ENCODE data around the gene SNX33.
"Not testable (repeated sequence)": the region's sequence is repeated elsewhere in the genome, so short reads cannot be mapped to it uniquely, and the experiment has no call there.

DNA sequence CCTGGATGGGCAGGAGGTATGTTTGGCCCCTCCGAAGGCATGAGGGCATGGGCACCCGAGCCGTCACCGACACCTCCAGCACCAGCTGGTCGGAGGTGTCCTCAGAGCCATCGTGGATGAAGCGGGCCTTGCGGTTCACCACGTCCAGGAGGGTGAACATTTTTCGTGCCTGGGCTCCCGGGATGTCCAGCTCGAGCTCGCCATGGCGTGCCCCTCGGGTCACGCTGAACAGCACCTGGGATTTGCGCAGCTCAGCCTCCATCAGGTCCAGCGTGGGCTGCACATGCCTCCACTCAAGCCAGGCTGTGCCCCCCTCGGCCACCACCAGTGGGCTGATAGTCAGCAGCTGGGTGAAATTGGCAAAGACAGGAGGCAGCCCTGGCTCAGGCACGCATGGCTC is 41.7 kb downstream of the SNX33 start:
- TF ChIP-seq, protein P1, sequence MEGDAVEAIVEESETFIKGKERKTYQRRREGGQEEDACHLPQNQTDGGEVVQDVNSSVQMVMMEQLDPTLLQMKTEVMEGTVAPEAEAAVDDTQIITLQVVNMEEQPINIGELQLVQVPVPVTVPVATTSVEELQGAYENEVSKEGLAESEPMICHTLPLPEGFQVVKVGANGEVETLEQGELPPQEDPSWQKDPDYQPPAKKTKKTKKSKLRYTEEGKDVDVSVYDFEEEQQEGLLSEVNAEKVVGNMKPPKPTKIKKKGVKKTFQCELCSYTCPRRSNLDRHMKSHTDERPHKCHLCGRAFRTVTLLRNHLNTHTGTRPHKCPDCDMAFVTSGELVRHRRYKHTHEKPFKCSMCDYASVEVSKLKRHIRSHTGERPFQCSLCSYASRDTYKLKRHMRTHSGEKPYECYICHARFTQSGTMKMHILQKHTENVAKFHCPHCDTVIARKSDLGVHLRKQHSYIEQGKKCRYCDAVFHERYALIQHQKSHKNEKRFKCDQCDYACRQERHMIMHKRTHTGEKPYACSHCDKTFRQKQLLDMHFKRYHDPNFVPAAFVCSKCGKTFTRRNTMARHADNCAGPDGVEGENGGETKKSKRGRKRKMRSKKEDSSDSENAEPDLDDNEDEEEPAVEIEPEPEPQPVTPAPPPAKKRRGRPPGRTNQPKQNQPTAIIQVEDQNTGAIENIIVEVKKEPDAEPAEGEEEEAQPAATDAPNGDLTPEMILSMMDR (IDR thresholded peaks at IDR 0.05): not testable (repeated sequence)
- not testable (repeated sequence) for TF ChIP-seq POLR2A (IDR thresholded peaks at IDR 0.05)

Data from body of pancreas (tissue), 4 donors.